Mucosa of rectum (tissue), 2 donors: ENCODE measurements around the gene PGRMC2.

ENCODE experiments used
- H3K27ac ChIP-seq, 2 donors: one replicate each; pipeline ENCODE4 v1.7.0; 2013; ENCODE audit warnings: inconsistent platforms in 2 of 2, low read depth in 2 of 2, low read length in 2 of 2
- H3K27me3 ChIP-seq, 2 donors: one replicate each; pipeline ENCODE4 v1.7.0; 2013; ENCODE audit warnings: low read length in 2 of 2; ENCODE audit not compliant: control insufficient read depth in 2 of 2, insufficient read depth in 2 of 2
- H3K36me3 ChIP-seq, 2 donors: one replicate each; pipeline ENCODE4 v1.7.0; 2013; ENCODE audit warnings: low read length in 2 of 2; ENCODE audit not compliant: control insufficient read depth in 2 of 2, insufficient read depth in 2 of 2
- H3K4me1 ChIP-seq, 2 donors: one replicate each; pipeline ENCODE4 v1.7.0; 2013; ENCODE audit warnings: low read length in 2 of 2, mild to moderate bottlenecking in 1 of 2; ENCODE audit not compliant: control insufficient read depth in 2 of 2, insufficient read depth in 2 of 2
- H3K4me3 ChIP-seq, 2 donors: one replicate each; pipeline ENCODE4 v1.7.0; 2013; ENCODE audit warnings: low read length in 2 of 2
- H3K9ac ChIP-seq, 2 donors: one replicate each; pipeline ENCODE4 v1.7.0; 2013; ENCODE audit warnings: low read length in 2 of 2, low read depth in 1 of 2, mild to moderate bottlenecking in 1 of 2
- H3K9me3 ChIP-seq, 2 donors: one replicate each; pipeline ENCODE4 v1.7.0; 2013; ENCODE audit warnings: low read length in 2 of 2; ENCODE audit not compliant: control insufficient read depth in 2 of 2
- donor health status: healthy.
- donor health status: Normal muscosa, but diverticular disease.

Gene PGRMC2

DNA sequence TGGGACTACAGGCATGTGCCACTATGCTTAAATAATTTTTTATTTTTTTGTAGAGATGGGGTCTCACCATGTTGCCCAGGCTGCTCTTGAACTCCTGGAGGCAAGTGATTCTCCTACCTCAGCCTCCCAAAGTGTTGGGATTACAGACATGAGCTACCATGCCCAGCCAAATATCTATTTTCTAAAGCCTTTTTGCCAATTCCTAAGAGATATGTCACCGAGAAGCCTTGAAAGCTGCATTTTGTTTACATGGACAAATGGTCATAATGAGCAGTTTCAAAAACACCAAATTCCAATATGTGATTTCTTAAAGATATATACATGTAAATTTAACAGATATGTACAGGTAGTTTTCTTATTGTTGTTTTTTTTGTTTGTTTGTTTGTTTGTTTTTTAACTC lies 33.0 kb upstream of the PGRMC2 start:
- H3K4me3 ChIP-seq = no peak overlapping the region
- H3K27ac ChIP-seq = no peak overlapping the region

DNA sequence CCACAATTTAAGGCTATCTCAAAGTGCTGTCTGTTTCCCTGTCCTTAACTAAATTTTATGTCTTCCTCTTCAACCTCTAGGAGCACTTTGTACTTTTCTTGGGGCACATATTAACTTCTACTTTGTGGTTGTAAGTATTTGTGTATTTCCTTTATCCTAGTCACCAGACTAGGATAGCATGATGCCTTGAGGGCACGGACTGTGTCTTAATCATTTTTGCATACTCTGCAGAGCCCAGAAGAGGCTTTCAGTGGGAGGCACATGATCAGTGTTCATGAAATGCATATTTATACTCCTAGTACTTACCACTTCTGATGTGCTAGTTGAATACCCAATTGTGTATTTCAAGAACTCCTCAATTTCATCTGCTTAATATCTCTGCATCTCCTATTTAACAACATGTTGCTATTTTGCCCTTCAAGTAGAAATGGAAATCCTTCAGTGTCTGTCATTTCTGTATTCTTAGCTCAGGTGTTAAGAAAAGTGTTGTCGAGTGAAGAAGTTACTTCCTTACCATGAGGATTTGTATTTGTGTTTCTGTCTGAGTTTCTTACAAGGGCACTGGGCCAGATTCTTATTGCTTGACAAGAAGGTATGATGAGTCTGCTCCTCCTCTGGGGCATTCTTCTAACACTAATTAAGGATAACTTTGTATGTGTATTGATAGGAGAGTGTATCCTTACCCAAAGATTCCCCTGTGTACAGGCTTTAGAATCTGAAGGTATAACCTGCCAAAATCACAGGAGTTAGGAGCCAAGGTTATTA lies 28.3 kb upstream of the PGRMC2 start:
- H3K9ac ChIP-seq = no peak overlapping the region
- no peaks in the 10 kb centered on the region for H3K36me3 ChIP-seq
- H3K27me3 ChIP-seq = no peaks in the 10 kb centered on the region
- H3K27ac ChIP-seq = no peak overlapping the region
- no peak overlapping the region for H3K4me3 ChIP-seq
- H3K9me3 ChIP-seq = no peaks in the 10 kb centered on the region
- H3K4me1 ChIP-seq = peaks cover 3 to 4% of the 10 kb centered on the region in 2 donors

More for the DNA sequence above, 33.0 kb upstream of the PGRMC2 start:
- Histone ChIP-seq H3K27me3 (no peaks in the 10 kb centered on the region), H3K36me3 (no peaks in the 10 kb centered on the region), H3K4me1 (no peaks in the 10 kb centered on the region), H3K9me3 (no peaks in the 10 kb centered on the region), H3K9ac (no peak overlapping the region)

DNA sequence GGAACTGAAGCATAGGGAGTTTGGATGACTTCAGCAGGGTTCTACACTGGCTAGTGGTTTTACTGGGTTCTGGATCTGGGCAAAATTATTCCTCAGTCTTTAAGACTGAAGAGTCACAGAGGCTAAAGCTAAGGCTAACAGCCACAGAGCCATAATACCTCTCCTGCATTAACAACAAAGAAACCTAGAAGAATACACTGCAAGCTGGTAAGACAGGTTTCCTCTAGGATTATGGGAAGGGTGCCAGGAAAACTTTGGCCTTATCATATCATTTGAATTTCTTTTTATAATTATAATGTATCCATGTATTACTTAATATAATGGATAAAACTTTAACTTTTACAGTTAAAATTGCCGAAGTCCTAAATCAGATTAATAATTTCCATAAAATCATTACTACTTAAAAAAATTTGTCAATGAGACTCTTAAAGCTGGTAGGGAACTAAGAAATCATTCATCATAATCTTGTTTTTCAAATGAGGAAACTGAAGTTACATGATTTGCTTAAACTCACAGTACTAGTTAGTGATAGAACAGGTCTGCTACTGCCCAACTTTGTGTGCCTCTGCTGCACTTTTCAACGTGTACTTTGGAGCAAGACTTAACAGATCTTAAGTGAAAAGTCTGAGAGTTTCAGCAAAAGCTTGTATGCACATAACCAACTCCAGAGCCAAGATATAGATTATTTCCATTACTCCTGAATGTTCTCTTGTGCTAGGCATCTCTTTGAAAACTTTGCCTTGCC lies 24.2 kb upstream of the PGRMC2 start:
- no peaks in the 10 kb centered on the region for H3K27me3 ChIP-seq
- H3K4me1 ChIP-seq = peaks cover 15 to 17% of the 10 kb centered on the region in 2 donors
- H3K4me3 ChIP-seq = peak overlapping the region in 1 of 2 donors; percentile 33
- peak overlapping the region in 1 of 2 donors; percentile 43 for H3K9ac ChIP-seq
- H3K27ac ChIP-seq = peak overlapping the region; percentile 68 to 78
- H3K36me3 ChIP-seq = no peaks in the 10 kb centered on the region
- no peaks in the 10 kb centered on the region for H3K9me3 ChIP-seq

DNA sequence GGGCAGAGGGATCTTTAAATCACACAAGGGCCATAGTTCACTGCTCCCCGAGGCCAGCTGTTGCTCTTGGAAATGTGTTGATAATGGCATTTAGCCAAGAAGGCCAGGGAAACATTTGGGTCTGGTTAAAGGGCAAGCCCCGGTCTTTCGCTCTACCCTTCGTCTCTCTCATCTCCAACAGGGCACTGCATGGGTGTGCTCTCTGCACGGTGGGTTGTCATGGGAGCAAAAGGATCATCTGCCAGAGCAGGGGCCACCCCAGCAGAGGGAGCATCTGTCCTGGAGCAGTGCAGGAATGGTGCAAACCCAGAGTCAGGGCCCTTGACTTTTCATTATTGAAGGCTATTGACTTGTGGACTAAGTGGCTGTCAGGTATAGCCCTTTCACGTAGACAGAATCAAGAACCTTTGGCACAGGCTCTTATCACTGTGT lies 22.7 kb upstream of the PGRMC2 start:
- H3K27me3 ChIP-seq = no peaks in the 10 kb centered on the region
- no peaks in the 10 kb centered on the region for H3K9me3 ChIP-seq
- H3K27ac ChIP-seq = peak overlapping the region in 1 of 2 donors; percentile 17
- H3K4me3 ChIP-seq = peak overlapping the region in 1 of 2 donors; percentile 29
- H3K36me3 ChIP-seq = no peaks in the 10 kb centered on the region
- peaks cover 15 to 17% of the 10 kb centered on the region in 2 donors for H3K4me1 ChIP-seq
- H3K9ac ChIP-seq = no peak overlapping the region

DNA sequence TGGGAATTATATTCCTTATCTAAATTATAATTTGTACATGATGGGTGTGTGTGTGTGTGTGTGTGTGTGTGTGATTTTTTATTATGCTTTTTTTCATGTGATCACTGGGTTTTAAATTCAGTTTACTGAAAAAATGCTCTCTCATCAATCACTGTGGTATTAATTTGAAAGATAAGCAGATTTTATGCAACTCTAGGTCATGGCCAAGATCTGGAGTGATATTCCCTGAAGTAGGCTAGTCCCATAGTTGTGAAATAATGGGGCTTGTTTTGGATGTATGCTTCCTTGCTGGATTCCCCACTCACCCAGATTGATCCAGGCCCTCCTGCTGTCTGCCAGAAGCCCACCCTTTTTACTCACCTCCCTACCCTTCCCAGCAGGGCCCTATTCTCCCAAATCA lies 22.0 kb upstream of the PGRMC2 start:
- peaks cover 15 to 17% of the 10 kb centered on the region in 2 donors for H3K4me1 ChIP-seq
- H3K36me3 ChIP-seq = no peaks in the 10 kb centered on the region
- no peaks in the 10 kb centered on the region for H3K9me3 ChIP-seq
- no peak overlapping the region for H3K4me3 ChIP-seq
- no peak overlapping the region for H3K9ac ChIP-seq
- no peak overlapping the region for H3K27ac ChIP-seq
- H3K27me3 ChIP-seq = no peaks in the 10 kb centered on the region

DNA sequence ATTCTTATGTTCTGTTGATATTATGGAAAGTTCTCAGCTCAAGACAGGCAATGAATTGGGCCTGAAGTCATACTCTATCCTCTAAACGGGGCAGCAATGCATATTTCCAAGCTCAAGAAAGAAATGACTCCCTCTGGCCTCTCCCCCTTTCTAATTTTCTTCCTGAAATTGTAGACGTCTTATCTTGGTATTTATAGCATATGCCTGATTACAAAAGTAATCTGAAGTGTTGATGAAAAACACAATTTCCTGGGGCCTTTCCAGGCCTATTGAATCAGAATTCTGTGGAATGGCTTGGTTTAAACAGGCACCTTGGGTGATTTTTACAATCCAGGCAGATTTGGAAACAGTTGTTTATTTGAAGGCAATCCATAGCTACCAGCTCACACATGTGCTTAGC lies 21.4 kb upstream of the PGRMC2 start:
- H3K4me1 ChIP-seq = peaks cover 15 to 17% of the 10 kb centered on the region in 2 donors
- no peak overlapping the region for H3K27ac ChIP-seq
- no peak overlapping the region for H3K4me3 ChIP-seq

DNA sequence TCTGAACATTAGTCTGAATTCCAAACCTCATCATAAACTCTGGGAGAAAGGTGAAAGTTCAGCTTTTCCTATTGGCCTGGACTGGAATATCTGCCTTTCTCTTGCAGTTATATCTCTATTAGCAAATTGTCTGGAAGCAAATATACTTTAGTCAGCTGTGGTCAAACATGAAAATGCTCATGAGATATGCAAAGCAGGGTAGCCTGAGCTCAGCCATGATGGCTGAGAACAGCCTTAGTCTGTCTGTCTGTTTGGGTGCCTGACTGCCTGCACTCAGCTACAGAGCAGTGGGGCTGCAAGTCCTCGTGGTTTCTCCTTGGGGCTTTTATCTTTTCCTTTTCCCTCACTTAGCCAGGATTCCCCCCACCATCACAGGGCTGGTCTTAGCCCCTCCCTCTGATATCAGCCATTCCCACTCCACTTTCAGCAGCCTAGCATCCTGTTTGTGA lies 19.5 kb upstream of the PGRMC2 start:
- H3K9me3 ChIP-seq = no peaks in the 10 kb centered on the region
- no peaks in the 10 kb centered on the region for H3K36me3 ChIP-seq
- H3K4me1 ChIP-seq = peaks cover 15 to 17% of the 10 kb centered on the region in 2 donors
- H3K27me3 ChIP-seq = no peaks in the 10 kb centered on the region
- no peak overlapping the region for H3K4me3 ChIP-seq
- no peak overlapping the region for H3K9ac ChIP-seq
- no peak overlapping the region for H3K27ac ChIP-seq

More for the DNA sequence above, 21.4 kb upstream of the PGRMC2 start:
- H3K27me3 ChIP-seq = no peaks in the 10 kb centered on the region
- H3K9ac ChIP-seq = no peak overlapping the region
- H3K9me3 ChIP-seq = no peaks in the 10 kb centered on the region
- no peaks in the 10 kb centered on the region for H3K36me3 ChIP-seq

DNA sequence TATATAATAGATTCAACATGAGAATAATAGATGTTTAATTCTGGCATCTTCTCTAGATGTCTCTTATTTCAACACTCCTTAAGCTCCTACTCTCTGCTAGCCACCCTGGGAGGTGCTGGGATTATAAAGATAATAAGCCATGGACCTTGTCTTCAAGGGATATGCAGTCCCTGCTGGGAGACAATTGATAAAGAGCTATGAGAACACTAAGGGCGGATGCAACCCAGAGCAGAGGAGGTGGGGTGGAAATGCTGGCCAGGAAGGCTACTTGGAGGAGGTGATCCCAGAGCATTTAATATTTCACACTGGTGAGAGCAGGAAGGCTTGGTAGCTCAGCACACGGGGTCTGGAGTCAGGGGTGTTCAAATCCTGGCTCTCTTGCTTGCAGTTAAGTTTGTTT lies 18.3 kb upstream of the PGRMC2 start:
- Histone ChIP-seq H3K4me1 (peaks cover 11 to 13% of the 10 kb centered on the region in 2 donors), H3K9ac (no peak overlapping the region), H3K27me3 (no peaks in the 10 kb centered on the region), H3K27ac (no peak overlapping the region), H3K36me3 (no peaks in the 10 kb centered on the region), H3K9me3 (no peaks in the 10 kb centered on the region), H3K4me3 (no peak overlapping the region)

DNA sequence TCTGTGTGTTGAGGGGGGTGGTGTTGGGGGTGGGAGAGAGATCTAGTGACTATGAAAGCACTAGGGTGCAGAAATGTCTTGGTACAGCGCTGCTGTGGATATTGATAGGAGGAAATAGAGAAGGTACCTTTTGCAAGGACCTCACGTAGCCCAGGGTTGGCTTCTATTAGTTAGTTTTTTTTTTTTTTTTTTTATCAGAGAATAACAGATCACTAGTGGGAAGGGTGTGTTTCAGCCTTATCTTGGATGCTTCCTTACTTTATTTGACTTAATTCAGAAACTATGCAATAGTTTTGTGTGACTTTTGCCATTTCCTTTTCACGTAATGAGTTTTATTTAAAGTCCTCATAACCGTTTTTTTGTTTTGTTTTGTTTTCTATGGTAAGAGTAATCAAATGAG lies 16.4 kb upstream of the PGRMC2 start:
- no peak overlapping the region for H3K4me3 ChIP-seq
- H3K9ac ChIP-seq = no peak overlapping the region
- H3K4me1 ChIP-seq = no peaks in the 10 kb centered on the region
- H3K9me3 ChIP-seq = no peaks in the 10 kb centered on the region
- H3K27ac ChIP-seq = no peak overlapping the region
- no peaks in the 10 kb centered on the region for H3K27me3 ChIP-seq
- no peaks in the 10 kb centered on the region for H3K36me3 ChIP-seq

DNA sequence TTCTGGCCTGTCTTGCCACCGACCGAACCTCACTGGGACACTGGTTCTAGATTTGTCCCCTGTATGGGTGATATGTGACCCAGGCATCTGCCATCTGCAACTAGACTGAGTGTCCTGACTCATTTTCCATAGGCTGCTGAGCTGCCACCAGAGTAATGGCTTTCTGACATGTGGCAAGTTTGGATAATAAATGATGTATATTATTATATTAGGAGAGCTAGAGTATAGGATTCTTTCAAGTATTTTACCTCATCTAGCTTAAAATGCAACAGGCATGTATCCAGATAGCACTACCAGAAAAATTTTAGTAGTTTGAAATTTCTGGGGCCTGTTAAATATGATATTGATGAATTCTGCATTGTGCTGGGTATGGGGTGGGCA lies 15.8 kb upstream of the PGRMC2 start:
- H3K27ac ChIP-seq = no peak overlapping the region
- no peaks in the 10 kb centered on the region for H3K27me3 ChIP-seq
- H3K9me3 ChIP-seq = no peaks in the 10 kb centered on the region
- H3K36me3 ChIP-seq = no peaks in the 10 kb centered on the region
- no peak overlapping the region for H3K9ac ChIP-seq
- H3K4me1 ChIP-seq = no peaks in the 10 kb centered on the region
- no peak overlapping the region for H3K4me3 ChIP-seq
